Middle frontal gyrus (tissue), 1 donor: ENCODE results near the gene LRRC51.

Source experiments
- DNase-seq: peaks from one replicate; pipeline ENCODE4 v3.0.0-alpha.2; 2015; ENCODE audit warnings: low spot score; ENCODE audit errors: extremely low spot score

Gene LRRC51

GRCh38 chr11:72069787-72070251, 10.8 kb upstream of the LRRC51 start:
- DNase-seq = no peak

GRCh38 chr11:72070491-72070890, 10.2 kb upstream of the LRRC51 start:
- no peak for DNase-seq

GRCh38 chr11:72072348-72072747, 8.3 kb upstream of the LRRC51 start:
- DNase-seq = no peak

GRCh38 chr11:72075109-72075508, 5.5 kb upstream of the LRRC51 start:
- no peak for DNase-seq

- no peak for DNase-seq
Observed at GRCh38 chr11:72075756-72076155, 4.9 kb upstream of the LRRC51 start.

GRCh38 chr11:72078477-72078876, 2.2 kb upstream of the LRRC51 start:
- DNase-seq = no peak

GRCh38 chr11:72079819-72080325, 778 bp upstream of the LRRC51 start:
- no peak for DNase-seq

- no peak for DNase-seq
Observed at GRCh38 chr11:72081184-72081644, 564 bp downstream of the LRRC51 start.

- DNase-seq = no peak
Observed at GRCh38 chr11:72081821-72082453, 1.3 kb downstream of the LRRC51 start.

GRCh38 chr11:72083414-72083813, 2.8 kb downstream of the LRRC51 start:
- DNase-seq = no peak

- no peak for DNase-seq
Observed at GRCh38 chr11:72084076-72084475, 3.4 kb downstream of the LRRC51 start.

- no peak for DNase-seq
Observed at GRCh38 chr11:72084965-72085364, 4.3 kb downstream of the LRRC51 start.

GRCh38 chr11:72085621-72086351, 5.1 kb downstream of the LRRC51 start:
- peak; percentile 42 for DNase-seq

- no peak for DNase-seq
Observed at GRCh38 chr11:72088076-72088808, 7.6 kb downstream of the LRRC51 start.

- DNase-seq = no peak
Observed at GRCh38 chr11:72091292-72091691, 10.6 kb downstream of the LRRC51 start.

GRCh38 chr11:72098741-72099140, 18.1 kb downstream of the LRRC51 start:
- DNase-seq = no peak

GRCh38 chr11:72100009-72100408, 19.4 kb downstream of the LRRC51 start:
- DNase-seq = no peak

GRCh38 chr11:72100462-72100861, 19.8 kb downstream of the LRRC51 start:
- no peak for DNase-seq

- no peak for DNase-seq
Observed at GRCh38 chr11:72102162-72102561, 21.5 kb downstream of the LRRC51 start.

- DNase-seq = no peak
Observed at GRCh38 chr11:72102631-72102945, 21.9 kb downstream of the LRRC51 start.

GRCh38 chr11:72102946-72103753, 22.5 kb downstream of the LRRC51 start, which contains the start of gene LAMTOR1:
Gene LAMTOR1 (minus strand): TSS chr11:72103297. CDS start chr11:72103224, 73 bp downstream.
- DNase-seq = peak; percentile 96
